Measurements from ENCODE around the gene EFS.

EFS gene

GRCh38 chr14:23361320-23361719 is 3.7 kb downstream of the EFS start:
- Mint-ChIP-seq H3K36me3 (ENCODE audit: low read depth) (no peaks in the 10 kb centered on the region), H3K4me1 (ENCODE audit: low read depth) (no peaks in the 10 kb centered on the region), H3K27me3 (ENCODE audit: low read depth) (peaks cover 20% of the 10 kb centered on the region), H3K27ac (no peak overlapping the region), H3K4me3 (no peak overlapping the region), H3K9me3 (no peaks in the 10 kb centered on the region)

- Mint-ChIP-seq H3K9me3 (no peaks in the 10 kb centered on the region), H3K27me3 (ENCODE audit: low read depth) (peaks cover 20% of the 10 kb centered on the region), H3K27ac (no peak overlapping the region), H3K4me1 (ENCODE audit: low read depth) (no peaks in the 10 kb centered on the region), H3K36me3 (ENCODE audit: low read depth) (no peaks in the 10 kb centered on the region), H3K4me3 (no peak overlapping the region)
Measured at GRCh38 chr14:23360496-23360895, 4.5 kb downstream of the EFS start.

GRCh38 chr14:23359722-23360447 is 5.1 kb downstream of the EFS start:
- Mint-ChIP-seq H3K36me3 (ENCODE audit: low read depth) (no peaks in the 10 kb centered on the region), H3K27me3 (ENCODE audit: low read depth) (peaks cover 25% of the 10 kb centered on the region), H3K27ac (no peak overlapping the region), H3K4me1 (ENCODE audit: low read depth) (no peaks in the 10 kb centered on the region), H3K4me3 (no peak overlapping the region), H3K9me3 (no peaks in the 10 kb centered on the region)

GRCh38 chr14:23359167-23359626 is 5.8 kb downstream of the EFS start:
- H3K4me3 Mint-ChIP-seq, result no peak overlapping the region
- no peaks in the 10 kb centered on the region for H3K9me3 Mint-ChIP-seq
- no peaks in the 10 kb centered on the region for H3K4me1 Mint-ChIP-seq (ENCODE audit: low read depth)
- peaks cover 25% of the 10 kb centered on the region for H3K27me3 Mint-ChIP-seq (ENCODE audit: low read depth)
- no peaks in the 10 kb centered on the region for H3K36me3 Mint-ChIP-seq (ENCODE audit: low read depth)
- H3K27ac Mint-ChIP-seq, result no peak overlapping the region

GRCh38 chr14:23358553-23359166 is 6.3 kb downstream of the EFS start:
- Mint-ChIP-seq H3K36me3 (ENCODE audit: low read depth) (no peaks in the 10 kb centered on the region), H3K27ac (no peak overlapping the region), H3K27me3 (ENCODE audit: low read depth) (peaks cover 25% of the 10 kb centered on the region), H3K4me1 (ENCODE audit: low read depth) (no peaks in the 10 kb centered on the region), H3K9me3 (no peaks in the 10 kb centered on the region), H3K4me3 (no peak overlapping the region)

GRCh38 chr14:23358042-23358441 is 6.9 kb downstream of the EFS start:
- Mint-ChIP-seq H3K4me3 (no peak overlapping the region), H3K9me3 (no peaks in the 10 kb centered on the region), H3K36me3 (ENCODE audit: low read depth) (no peaks in the 10 kb centered on the region), H3K27ac (no peak overlapping the region), H3K27me3 (ENCODE audit: low read depth) (peaks cover 28% of the 10 kb centered on the region), H3K4me1 (ENCODE audit: low read depth) (peaks cover 2% of the 10 kb centered on the region)

GRCh38 chr14:23357261-23357660 is 7.7 kb downstream of the EFS start:
- peaks cover 4% of the 10 kb centered on the region for H3K4me1 Mint-ChIP-seq (ENCODE audit: low read depth)
- H3K9me3 Mint-ChIP-seq, result no peaks in the 10 kb centered on the region
- peaks cover 33% of the 10 kb centered on the region for H3K27me3 Mint-ChIP-seq (ENCODE audit: low read depth)
- no peak overlapping the region for H3K4me3 Mint-ChIP-seq
- no peak overlapping the region for H3K27ac Mint-ChIP-seq
- H3K36me3 Mint-ChIP-seq (ENCODE audit: low read depth), result no peaks in the 10 kb centered on the region

GRCh38 chr14:23356662-23357061 is 8.3 kb downstream of the EFS start:
- Mint-ChIP-seq H3K27me3 (ENCODE audit: low read depth) (peaks cover 32% of the 10 kb centered on the region), H3K9me3 (no peaks in the 10 kb centered on the region), H3K27ac (no peak overlapping the region), H3K36me3 (ENCODE audit: low read depth) (no peaks in the 10 kb centered on the region), H3K4me3 (no peak overlapping the region), H3K4me1 (ENCODE audit: low read depth) (peaks cover 4% of the 10 kb centered on the region)

GRCh38 chr14:23355871-23356435 is 9.0 kb downstream of the EFS start:
- Mint-ChIP-seq H3K4me1 (ENCODE audit: low read depth) (peaks cover 4% of the 10 kb centered on the region), H3K9me3 (no peaks in the 10 kb centered on the region), H3K4me3 (no peak overlapping the region), H3K36me3 (ENCODE audit: low read depth) (no peaks in the 10 kb centered on the region), H3K27ac (no peak overlapping the region), H3K27me3 (ENCODE audit: low read depth) (peaks cover 35% of the 10 kb centered on the region)

GRCh38 chr14:23354990-23355389 is 10.0 kb downstream of the EFS start:
- Mint-ChIP-seq H3K27ac (no peak overlapping the region), H3K9me3 (no peaks in the 10 kb centered on the region), H3K27me3 (ENCODE audit: low read depth) (peaks cover 45% of the 10 kb centered on the region), H3K36me3 (ENCODE audit: low read depth) (peaks cover 2% of the 10 kb centered on the region), H3K4me1 (ENCODE audit: low read depth) (peaks cover 7% of the 10 kb centered on the region), H3K4me3 (no peak overlapping the region)

GRCh38 chr14:23353433-23353780 is 11.6 kb downstream of the EFS start:
- peaks cover 45% of the 10 kb centered on the region for H3K27me3 Mint-ChIP-seq (ENCODE audit: low read depth)
- peaks cover 2% of the 10 kb centered on the region for H3K36me3 Mint-ChIP-seq (ENCODE audit: low read depth)
- peak overlapping the region; percentile 72 for H3K4me3 Mint-ChIP-seq
- H3K27ac Mint-ChIP-seq, result no peak overlapping the region
- H3K4me1 Mint-ChIP-seq (ENCODE audit: low read depth), result peaks cover 7% of the 10 kb centered on the region
- no peaks in the 10 kb centered on the region for H3K9me3 Mint-ChIP-seq

- H3K4me3 Mint-ChIP-seq, result peak within 1 kb of the TSS; percentile 72
- peaks cover 7% of the 10 kb centered on the region for H3K4me1 Mint-ChIP-seq (ENCODE audit: low read depth)
- H3K36me3 Mint-ChIP-seq (ENCODE audit: low read depth), result peaks cover 2% of the 10 kb centered on the region
- no peaks in the 10 kb centered on the region for H3K9me3 Mint-ChIP-seq
- peaks cover 45% of the 10 kb centered on the region for H3K27me3 Mint-ChIP-seq (ENCODE audit: low read depth)
- no peak within 1 kb of the TSS for H3K27ac Mint-ChIP-seq
Measured at GRCh38 chr14:23352506-23353432, 12.2 kb downstream of the EFS start, which contains the start of gene SLC22A17. SLC22A17 (minus strand) TSS chr14:23352887.

- Mint-ChIP-seq H3K9me3 (no peaks in the 10 kb centered on the region), H3K27me3 (ENCODE audit: low read depth) (peaks cover 45% of the 10 kb centered on the region), H3K36me3 (ENCODE audit: low read depth) (peaks cover 2% of the 10 kb centered on the region), H3K27ac (no peak overlapping the region), H3K4me1 (ENCODE audit: low read depth) (peaks cover 7% of the 10 kb centered on the region), H3K4me3 (peak overlapping the region; percentile 66)
Measured at GRCh38 chr14:23351681-23352505, 13.1 kb downstream of the EFS start.

All from T-helper 1 cell treated with Interleukin-12 subunit alpha and Interleukin-12 subunit beta and Interleukin-4 antibody, amounts not matched to agents 30 μg/mL and 1 μg/mL, for 36 hours (primary cell).